HG02642 (cell line): ENCODE data around the gene FGFBP2.

Experiments
- ATAC-seq: cut with Tn5 transposase; IDR thresholded peaks from one replicate; pipeline ENCODE4 v1.9.1; 2021; ENCODE audit warnings: mild to moderate bottlenecking; ENCODE audit not compliant: unreplicated experiment, poor library complexity

The FGFBP2 gene

DNA sequence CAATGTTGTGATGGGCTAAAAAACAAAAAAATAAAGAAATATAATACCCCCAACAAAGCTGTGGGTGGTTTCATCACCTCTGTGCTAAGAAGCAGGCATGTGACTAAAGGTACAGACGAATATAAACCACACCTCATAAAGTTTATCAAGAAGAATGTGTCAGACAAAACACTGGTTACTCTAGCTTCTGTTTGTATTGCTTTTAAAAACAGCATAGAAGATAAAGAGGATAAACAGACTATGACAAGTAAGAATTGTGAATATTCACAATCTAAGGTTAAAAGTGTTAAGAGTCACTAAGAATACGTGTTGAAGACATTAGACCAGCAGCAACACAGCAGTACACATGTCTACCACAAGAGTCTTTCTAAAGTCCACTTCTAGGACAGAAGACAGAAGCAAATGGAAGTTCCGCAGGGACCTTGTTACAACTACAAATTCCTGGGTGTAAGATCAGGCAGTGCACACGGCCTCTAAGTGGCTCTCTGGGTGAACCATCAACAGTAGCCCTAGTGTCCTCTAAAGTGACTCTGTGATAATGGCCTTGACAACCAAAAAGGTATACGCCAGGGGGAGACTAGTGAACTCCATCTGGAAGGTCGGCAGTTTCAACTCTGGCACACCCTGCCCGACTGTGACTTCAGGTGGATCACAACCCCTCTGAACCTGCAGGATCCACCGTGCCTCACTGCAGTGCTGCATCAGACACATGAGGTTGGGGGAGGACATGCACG lies 8.3 kb upstream of the FGFBP2 start:
- ATAC-seq: no peak

- ATAC-seq: no peak
Observed at GRCh38 chr4:15968551-15969300, 5.8 kb upstream of the FGFBP2 start.

GRCh38 chr4:15965325-15965724 lies 2.4 kb upstream of the FGFBP2 start:
- no peak for ATAC-seq

- ATAC-seq: no peak
Observed at GRCh38 chr4:15964159-15964558, 1.2 kb upstream of the FGFBP2 start.

DNA sequence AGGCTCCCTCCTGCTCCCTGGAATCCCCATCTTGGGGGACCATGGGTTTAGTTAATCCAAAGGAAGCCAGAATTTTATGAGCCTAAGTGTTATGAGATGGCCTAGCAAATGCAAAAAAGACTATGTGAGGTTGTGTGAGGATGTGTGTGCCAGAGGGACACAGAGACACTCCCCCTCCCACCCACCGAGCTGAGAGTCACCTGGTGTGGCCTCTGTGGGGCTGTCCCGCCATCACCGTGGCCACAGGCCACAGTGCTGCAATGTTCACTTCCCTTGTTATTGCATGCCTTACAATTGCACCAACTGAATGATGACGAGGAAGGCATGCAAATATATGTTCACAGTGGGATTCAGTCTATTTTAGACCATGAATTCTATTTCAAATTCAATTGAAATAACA lies 601 bp upstream of the FGFBP2 start:
- peak; percentile 83 for ATAC-seq

- no peak for ATAC-seq
Observed at GRCh38 chr4:15961781-15962510, 1.0 kb downstream of the FGFBP2 start.

GRCh38 chr4:15958562-15958961 lies 4.4 kb downstream of the FGFBP2 start:
- ATAC-seq: no peak

GRCh38 chr4:15956179-15956850 lies 6.7 kb downstream of the FGFBP2 start:
- peak; percentile 96 for ATAC-seq

DNA sequence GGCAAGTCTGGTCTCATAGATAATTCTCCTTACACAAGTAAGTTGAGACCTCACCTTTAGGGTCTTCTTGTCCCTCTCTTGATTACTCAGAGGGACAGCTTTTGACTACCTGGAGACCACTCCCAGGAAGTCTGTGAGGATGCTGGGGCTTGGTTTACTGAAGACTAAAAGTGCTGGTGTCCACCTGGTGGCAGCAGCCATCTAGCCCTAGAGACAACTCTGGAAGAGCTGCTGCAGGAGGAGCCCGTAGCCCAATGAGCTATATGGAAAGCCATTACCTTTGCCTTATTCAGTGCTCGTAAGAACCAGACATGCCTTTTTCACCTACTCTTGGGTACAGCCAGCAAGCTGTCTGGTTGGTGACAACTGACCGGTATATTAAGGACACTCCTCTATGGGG lies 7.3 kb downstream of the FGFBP2 start:
- peak; percentile 6 for ATAC-seq

- ATAC-seq: no peak
Observed at GRCh38 chr4:15953625-15954024, 9.3 kb downstream of the FGFBP2 start.

DNA sequence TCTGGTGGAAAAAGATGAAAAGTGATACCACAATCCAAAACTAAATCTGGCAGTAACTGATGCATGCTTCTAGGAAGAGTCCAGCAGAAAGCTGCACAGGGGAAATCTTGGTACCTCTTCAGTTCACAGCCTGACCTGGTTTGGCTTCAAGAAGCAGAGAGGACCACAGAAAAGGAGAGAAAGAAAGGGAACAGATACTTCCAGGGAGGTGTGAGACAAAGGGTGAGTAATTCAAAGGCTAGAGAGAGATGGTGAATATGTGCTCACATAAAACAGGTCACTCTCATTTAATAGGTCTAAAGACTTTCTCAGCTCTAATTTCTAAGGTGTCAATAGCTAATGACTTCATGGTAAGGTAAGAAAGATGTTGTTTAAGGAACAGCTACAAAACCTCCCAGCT lies 11.2 kb downstream of the FGFBP2 start:
- no peak for ATAC-seq

- ATAC-seq: no peak
Observed at GRCh38 chr4:15948826-15949225, 14.1 kb downstream of the FGFBP2 start.

DNA sequence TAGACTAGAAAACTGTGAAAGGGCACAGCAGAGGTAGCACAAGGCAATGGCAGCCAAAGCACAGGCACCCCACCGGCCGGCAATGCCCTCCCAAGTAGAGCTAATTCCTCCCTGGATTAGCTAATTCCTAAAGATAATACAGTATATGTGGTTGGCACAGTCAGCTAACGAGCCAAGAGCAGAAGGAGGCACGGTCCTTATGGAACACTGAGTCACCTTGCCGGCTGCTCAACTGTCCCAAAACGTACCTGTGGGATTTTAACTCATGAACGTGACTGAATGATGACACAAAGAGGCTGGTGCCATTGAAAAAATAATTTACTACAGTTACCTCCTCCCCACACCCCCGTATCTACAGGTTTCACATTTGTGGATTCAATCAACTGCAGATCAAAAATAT lies 15.3 kb downstream of the FGFBP2 start:
- ATAC-seq: no peak

- no peak for ATAC-seq
Observed at GRCh38 chr4:15945516-15945915, 17.5 kb downstream of the FGFBP2 start.

- no peak for ATAC-seq
Observed at GRCh38 chr4:15944895-15945294, 18.1 kb downstream of the FGFBP2 start.

DNA sequence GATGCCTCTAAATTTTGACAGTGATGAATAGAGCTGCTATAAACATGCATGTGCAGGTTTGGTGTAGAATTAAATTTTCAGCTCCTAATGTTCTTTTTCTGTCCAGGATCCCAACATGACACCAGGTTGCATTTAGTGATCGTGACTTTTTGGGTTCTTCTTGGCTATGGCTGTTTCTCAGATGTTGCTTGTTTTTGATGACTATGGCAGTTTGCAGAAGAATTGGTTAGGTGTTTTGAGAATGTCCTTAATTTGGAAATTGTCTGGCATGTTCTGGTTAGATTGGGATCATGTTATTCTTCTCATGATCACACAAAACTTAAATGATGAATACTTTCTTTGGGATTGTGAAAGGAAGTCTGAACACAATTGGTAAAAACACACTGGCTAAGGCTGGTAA lies 20.7 kb downstream of the FGFBP2 start:
- no peak for ATAC-seq

DNA sequence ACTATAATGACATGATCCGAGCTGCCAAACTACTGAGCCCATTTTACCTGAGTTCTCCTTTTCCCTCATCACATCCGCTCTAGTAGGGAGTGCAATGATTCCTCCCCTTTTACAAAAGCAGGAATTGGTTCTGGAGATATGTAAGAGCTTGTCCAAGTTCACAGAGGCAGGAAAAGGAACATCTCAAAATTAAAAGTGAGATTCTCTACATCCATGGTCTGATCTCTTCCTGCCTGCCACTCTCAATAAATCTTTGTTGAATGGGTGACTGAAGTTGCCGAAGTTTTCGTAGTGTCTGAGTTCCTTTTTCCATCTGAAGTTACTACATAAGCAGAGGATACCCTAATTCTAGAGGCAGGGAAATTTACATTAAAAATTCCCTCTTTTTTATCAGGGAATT lies 24.3 kb downstream of the FGFBP2 start, which contains the start of gene FGFBP1:
Gene FGFBP1 (minus strand): TSS at position 101 of the 400 bp plus-strand sequence. CDS start 2,108 bp downstream, outside the sequence.
- no peak for ATAC-seq

GRCh38 chr4:15938182-15938581 lies 24.8 kb downstream of the FGFBP2 start:
- no peak for ATAC-seq

DNA sequence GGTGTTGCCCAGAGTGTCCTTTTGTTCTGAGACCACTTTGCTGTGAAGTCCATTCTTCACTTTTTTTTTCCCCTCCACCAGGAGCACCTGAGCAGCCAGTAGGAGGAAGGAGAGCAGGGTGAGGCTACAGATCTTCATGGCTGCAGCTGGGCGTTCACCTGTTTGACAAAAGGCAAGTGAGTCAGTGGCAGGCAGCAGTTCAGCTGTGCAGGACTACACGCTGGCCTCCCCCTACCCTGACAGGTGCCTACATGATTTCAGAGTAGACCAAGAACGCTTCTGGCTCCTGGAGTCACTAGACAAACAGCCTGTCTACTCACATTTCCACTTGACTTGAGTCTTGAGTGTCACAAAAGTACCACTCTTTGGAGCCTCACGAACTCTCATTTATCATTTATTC lies 26.5 kb downstream of the FGFBP2 start:
- no peak for ATAC-seq
